GDM1 (cell line): ENCODE measurements around the gene FAF2.

Experiments used
- DNase-seq: peaks from one replicate; lab custom pipeline; 2025; lab: John Stamatoyannopoulos, UW

FAF2 gene

GRCh38 chr5:176501333-176501732 is 53.1 kb downstream of the FAF2 start:
- DNase-seq: no peak

GRCh38 chr5:176503496-176503895 is 55.3 kb downstream of the FAF2 start:
- DNase-seq: no peak

- no peak for DNase-seq
These were observed 59.7 kb downstream of the FAF2 start for GRCh38 chr5:176507911-176508310.

- no peak for DNase-seq
These were observed 60.4 kb downstream of the FAF2 start for GRCh38 chr5:176508603-176509002.

- DNase-seq: no peak
These were observed 65.6 kb downstream of the FAF2 start for GRCh38 chr5:176513788-176514187.

- DNase-seq: no peak
These were observed 66.2 kb downstream of the FAF2 start for GRCh38 chr5:176514244-176514950.

- no peak for DNase-seq
These were observed 67.2 kb downstream of the FAF2 start for GRCh38 chr5:176515396-176515795.

- no peak for DNase-seq
These were observed 69.0 kb downstream of the FAF2 start for GRCh38 chr5:176517053-176517661.

GRCh38 chr5:176519810-176520720 is 71.9 kb downstream of the FAF2 start:
- no peak for DNase-seq

- DNase-seq: no peak
These were observed 73.1 kb downstream of the FAF2 start for GRCh38 chr5:176521286-176521685.

GRCh38 chr5:176521699-176522263 is 73.6 kb downstream of the FAF2 start:
- DNase-seq: no peak

- no peak for DNase-seq
These were observed 76.0 kb downstream of the FAF2 start for GRCh38 chr5:176524138-176524537.

- no peak for DNase-seq
These were observed 76.8 kb downstream of the FAF2 start for GRCh38 chr5:176524987-176525386.

- no peak for DNase-seq
These were observed 77.5 kb downstream of the FAF2 start for GRCh38 chr5:176525677-176526076.

GRCh38 chr5:176526462-176526861 is 78.3 kb downstream of the FAF2 start:
- no peak for DNase-seq

GRCh38 chr5:176527246-176528222 is 79.3 kb downstream of the FAF2 start:
- DNase-seq: no peak

GRCh38 chr5:176528301-176528700 is 80.1 kb downstream of the FAF2 start:
- DNase-seq: no peak

GRCh38 chr5:176528761-176529115 is 80.6 kb downstream of the FAF2 start:
- DNase-seq: no peak

- DNase-seq: no peak
These were observed 81.0 kb downstream of the FAF2 start for GRCh38 chr5:176529116-176529740.

- peak; percentile 42 for DNase-seq
These were observed 81.6 kb downstream of the FAF2 start for GRCh38 chr5:176529741-176530141.
